Tibial nerve (tissue), 4 donors: ENCODE results near the gene CITED4. TPM values are rescaled to one million over a fixed set of nuclear protein-coding genes. Genes with fewer than 3 reads are reported as not detected.
A peak's percentile ranks its signal among the peaks of the same experiment; 100 is the strongest.

ENCODE experiments used
- DNase-seq, 2 donors: peaks; one replicate each; pipeline ENCODE4 v3.0.0-alpha.2; 2019; ENCODE audit warnings: low spot score in 2 of 2
- H3K27ac ChIP-seq, 4 donors: fragments of 200-600 bp; sonication (generic) in 3 of 4; one replicate each; pipeline ENCODE4 v1.5.1; 2017 to 2019; ENCODE audit warnings: mild to moderate bottlenecking in 1 of 4
- H3K27me3 ChIP-seq, 2 donors: fragments of 200-600 bp; sonication (generic) in 1 of 2; one replicate each; pipeline versions ENCODE4 v1.5.1 to v1.6.0; 2017 to 2019
- H3K36me3 ChIP-seq, 3 donors: fragments of 200-600 bp; sonication (generic); one replicate each; pipeline ENCODE4 v1.5.1; 2018 to 2019
- H3K4me1 ChIP-seq, 4 donors: fragments of 200-600 bp; sonication (generic) in 3 of 4; one replicate each; pipeline ENCODE4 v1.5.1; 2017 to 2019
- H3K4me3 ChIP-seq, 4 donors: fragments of 200-600 bp; sonication (generic) in 3 of 4; one replicate each; pipeline ENCODE4 v1.5.1; 2017 to 2019; ENCODE audit warnings: mild to moderate bottlenecking in 1 of 4, moderate library complexity in 1 of 4
- H3K9me3 ChIP-seq, 4 donors: fragments of 200-600 bp; sonication (generic) in 3 of 4; one replicate each; pipeline ENCODE4 v1.5.1; 2017 to 2019
- CTCF ChIP-seq, 5 experiments: fragments of 200-600 bp in 3 of 5; fragments of 450-650 bp in 2 of 5; sonication (generic) in 3 of 5; IDR thresholded peaks; one replicate each; pipeline ENCODE4 v1.5.1; 2016 to 2019; ENCODE audit warnings: antibody characterized with exemption in 5 of 5, mild to moderate bottlenecking in 3 of 5, moderate library complexity in 2 of 5
- EP300 ChIP-seq, 2 donors: sonication (generic); formaldehyde crosslinking; IDR thresholded peaks; one replicate each; pipeline ENCODE4 v1.6.1; 2017; ENCODE audit warnings: antibody characterized with exemption in 2 of 2, mild to moderate bottlenecking in 1 of 2
- POLR2A ChIP-seq, 2 donors: fragments of 450-650 bp; IDR thresholded peaks; one replicate each; pipeline ENCODE4 v1.6.1; 2017; ENCODE audit warnings: antibody characterized with exemption in 2 of 2, mild to moderate bottlenecking in 2 of 2, moderate library complexity in 2 of 2
- WGBS, 2 donors: methylation state at CpG; one replicate each; pipeline ENCODE4 v1.1.5; 2018; 5-methylcytosine and 5-hydroxymethylcytosine counted together
- total RNA-seq, 4 donors: library from RNA; depleted of rRNA; stranded (reverse); fragments of >200 nt; gene quantifications; one replicate each; pipeline ENCODE4 v1.1.0, GENCODE V29; 2016

CITED4 gene
- 10 to 100 TPM in 3 of 4 donors, 1 to 10 TPM in 1; 6.0 to 20.3 (median 13.4) TPM for total RNA-seq

- TF ChIP-seq EP300 (IDR thresholded peaks at IDR 0.05) (peak; percentile 62 to 94), POLR2A (IDR thresholded peaks at IDR 0.05) (peak; percentile 66 to 95), CTCF (IDR thresholded peaks at IDR 0.05) (peak in 1 of 5 experiments; percentile 34)
- no peaks in the 10 kb centered on the region for H3K9me3 ChIP-seq
- H3K27me3 ChIP-seq: no peaks in the 10 kb centered on the region
- peaks cover 0 to 16% (median 5%) of the 10 kb centered on the region in 4 donors for H3K4me1 ChIP-seq
- no peaks in the 10 kb centered on the region for H3K36me3 ChIP-seq
- peak within 1 kb of the TSS; percentile 73 to 85 (median 76) for H3K27ac ChIP-seq
- 7 to 10% methylated on average over 28 to 51 of the region's 75 CpGs for WGBS, 2 donors
- peak within 1 kb of the TSS; percentile 40 to 88 (median 78) for H3K4me3 ChIP-seq
- peak; percentile 93 to 95 for DNase-seq
These were observed at the start of gene CITED4 for GRCh38 chr1:40862008-40862863. Gene CITED4, minus strand, starts transcription at chr1:40862363. Its CDS starts 236 bp downstream, at chr1:40862127.

- Histone ChIP-seq H3K9me3 (no peaks in the 10 kb centered on the region), H3K4me1 (no peaks in the 10 kb centered on the region), H3K4me3 (no peak overlapping the region), H3K36me3 (no peaks in the 10 kb centered on the region), H3K27me3 (no peaks in the 10 kb centered on the region), H3K27ac (no peak overlapping the region)
- 86 to 95% methylated on average over 3 of the region's 3 CpGs for WGBS, 2 donors
- no peak for DNase-seq
- no peak for TF ChIP-seq CTCF (IDR thresholded peaks at IDR 0.05)
- TF ChIP-seq EP300 (IDR thresholded peaks at IDR 0.05): no peak
- no peak for TF ChIP-seq POLR2A (IDR thresholded peaks at IDR 0.05)
These were observed 48.9 kb upstream of the CITED4 start for GRCh38 chr1:40911105-40911504.

GRCh38 chr1:40909281-40909680, 47.1 kb upstream of the CITED4 start:
- no peak for TF ChIP-seq POLR2A (IDR thresholded peaks at IDR 0.05)
- no peak for TF ChIP-seq EP300 (IDR thresholded peaks at IDR 0.05)
- TF ChIP-seq CTCF (IDR thresholded peaks at IDR 0.05): no peak
- WGBS, 2 donors: 93 to 95% methylated on average over 9 of the region's 9 CpGs

GRCh38 chr1:40908350-40908749, 46.2 kb upstream of the CITED4 start:
- H3K27me3 ChIP-seq: no peaks in the 10 kb centered on the region
- WGBS, 2 donors: 73 to 75% methylated on average over 6 of the region's 6 CpGs
- no peaks in the 10 kb centered on the region for H3K9me3 ChIP-seq
- no peak for DNase-seq
- H3K27ac ChIP-seq: no peak overlapping the region
- H3K36me3 ChIP-seq: no peaks in the 10 kb centered on the region
- no peak for TF ChIP-seq CTCF (IDR thresholded peaks at IDR 0.05)
- no peak for TF ChIP-seq POLR2A (IDR thresholded peaks at IDR 0.05)
- no peak for TF ChIP-seq EP300 (IDR thresholded peaks at IDR 0.05)
- peaks cover 0 to 10% (median 3%) of the 10 kb centered on the region in 4 donors for H3K4me1 ChIP-seq
- no peak overlapping the region for H3K4me3 ChIP-seq

More at GRCh38 chr1:40909281-40909680, 47.1 kb upstream of the CITED4 start:
- H3K4me3 ChIP-seq: no peak overlapping the region
- H3K4me1 ChIP-seq: peaks cover 0 to 6% (median 0%) of the 10 kb centered on the region in 4 donors
- no peaks in the 10 kb centered on the region for H3K27me3 ChIP-seq
- H3K36me3 ChIP-seq: no peaks in the 10 kb centered on the region
- no peak for DNase-seq
- H3K27ac ChIP-seq: no peak overlapping the region
- H3K9me3 ChIP-seq: no peaks in the 10 kb centered on the region

GRCh38 chr1:40907899-40908298, 45.7 kb upstream of the CITED4 start:
- TF ChIP-seq EP300 (IDR thresholded peaks at IDR 0.05) (no peak), CTCF (IDR thresholded peaks at IDR 0.05) (no peak), POLR2A (IDR thresholded peaks at IDR 0.05) (no peak)
- Histone ChIP-seq H3K27me3 (no peaks in the 10 kb centered on the region), H3K36me3 (no peaks in the 10 kb centered on the region), H3K4me1 (peaks cover 0 to 15% (median 4%) of the 10 kb centered on the region in 4 donors), H3K9me3 (no peaks in the 10 kb centered on the region), H3K4me3 (no peak overlapping the region), H3K27ac (no peak overlapping the region)
- DNase-seq: no peak
- WGBS, 2 donors: 90 to 92% methylated on average over 4 of the region's 4 CpGs
